Activated CD4-positive, alpha-beta T cell treated with anti-CD3 and anti-CD28 coated beads, Interleukin-2, amount 50 U/mL, for 16 hours (primary cell): ENCODE measurements around the gene MACF1.

Experiments used
- DNase-seq: peaks from one replicate; pipeline ENCODE4 v3.0.0-alpha.2; 2020

Gene MACF1

GRCh38 chr1:39360731-39361130 lies 156.2 kb downstream of the MACF1 start:
- DNase-seq, result no peak

GRCh38 chr1:39361446-39361845 lies 157.0 kb downstream of the MACF1 start:
- DNase-seq, result no peak

- DNase-seq, result no peak
Measured at GRCh38 chr1:39363267-39363666, 158.8 kb downstream of the MACF1 start.

- no peak for DNase-seq
Measured at GRCh38 chr1:39368045-39368444, 163.6 kb downstream of the MACF1 start.

- DNase-seq, result no peak
Measured at GRCh38 chr1:39369565-39369964, 165.1 kb downstream of the MACF1 start.

- DNase-seq, result no peak
Measured at GRCh38 chr1:39370602-39371001, 166.1 kb downstream of the MACF1 start.

- no peak for DNase-seq
Measured at GRCh38 chr1:39372105-39372504, 167.6 kb downstream of the MACF1 start.

- DNase-seq, result no peak
Measured at GRCh38 chr1:39376656-39377055, 172.2 kb downstream of the MACF1 start.

- DNase-seq, result peak; percentile 5
Measured at GRCh38 chr1:39378377-39378776, 173.9 kb downstream of the MACF1 start.

- no peak for DNase-seq
Measured at GRCh38 chr1:39379187-39379586, 174.7 kb downstream of the MACF1 start.

GRCh38 chr1:39380036-39380435 lies 175.5 kb downstream of the MACF1 start:
- DNase-seq, result no peak

GRCh38 chr1:39381839-39382238 lies 177.3 kb downstream of the MACF1 start:
- no peak for DNase-seq

- DNase-seq, result no peak
Measured at GRCh38 chr1:39384305-39384704, 179.8 kb downstream of the MACF1 start.

- DNase-seq, result no peak
Measured at GRCh38 chr1:39385067-39385988, 180.8 kb downstream of the MACF1 start.

GRCh38 chr1:39386997-39387396 lies 182.5 kb downstream of the MACF1 start:
- DNase-seq, result no peak

GRCh38 chr1:39387452-39387851 lies 183.0 kb downstream of the MACF1 start:
- no peak for DNase-seq

GRCh38 chr1:39391691-39392679 lies 187.5 kb downstream of the MACF1 start:
- DNase-seq, result peak; percentile 56

GRCh38 chr1:39392851-39393573 lies 188.5 kb downstream of the MACF1 start:
- DNase-seq, result no peak

- no peak for DNase-seq
Measured at GRCh38 chr1:39393645-39394044, 189.2 kb downstream of the MACF1 start.

- no peak for DNase-seq
Measured at GRCh38 chr1:39394059-39394458, 189.6 kb downstream of the MACF1 start.

GRCh38 chr1:39394598-39394997 lies 190.1 kb downstream of the MACF1 start:
- DNase-seq, result peak; percentile 39

GRCh38 chr1:39395357-39395831 lies 190.9 kb downstream of the MACF1 start:
- DNase-seq, result no peak

- no peak for DNase-seq
Measured at GRCh38 chr1:39396671-39397070, 192.2 kb downstream of the MACF1 start.
